Naive thymus-derived CD8-positive, alpha-beta T cell (primary cell): ENCODE results near the gene COL1A1. TPM values are rescaled to one million over a fixed set of nuclear protein-coding genes. Genes with fewer than 3 reads are reported as not detected.

Source experiments
- ATAC-seq, 2 donors: fragments of 150-1000 bp; cut with Tn5 transposase in 1 of 2; sonication (Bioruptor Pico), chemical (Tn5 transposase) in 1 of 2; 1 replicate in 1 of 2; 2 replicates in 1 of 2; pipeline ENCODE4 v1.10.0; 2021; ENCODE audit warnings: mild to moderate bottlenecking in 2 of 2, moderate library complexity in 2 of 2
- POLR2A ChIA-PET: fragments of 350-600 bp; sonication (Branson Sonifier 250); formaldehyde crosslinking; loops from one replicate; lab custom pipeline; 2021; ENCODE audit warnings: antibody characterized with exemption; lab: Charles Lee
- DNase-seq, 10 donors: peaks; one replicate each; pipeline versions ENCODE4 v3.0.0 to v3.0.0-alpha.2; 2020 to 2022
- H3K27ac Mint-ChIP-seq, 10 donors: one replicate each; pipeline ENCODE4 v1.8.0; 2020 to 2022; ENCODE audit warnings: mild to moderate bottlenecking in 10 of 10, mixed read lengths in 10 of 10, moderate library complexity in 4 of 10, inconsistent platforms in 1 of 10
- H3K27me3 Mint-ChIP-seq, 5 donors: one replicate each; pipeline ENCODE4 v1.8.0; 2021 to 2022; ENCODE audit warnings: mixed read lengths in 5 of 5
- H3K36me3 Mint-ChIP-seq, 3 donors: one replicate each; pipeline ENCODE4 v1.8.0; 2020 to 2022; ENCODE audit warnings: mixed read lengths in 3 of 3, mild to moderate bottlenecking in 2 of 3, inconsistent platforms in 1 of 3
- H3K4me1 Mint-ChIP-seq, 4 donors: one replicate each; pipeline ENCODE4 v1.8.0; 2021 to 2022; ENCODE audit warnings: mixed read lengths in 4 of 4
- H3K4me3 Mint-ChIP-seq, 10 donors: one replicate each; pipeline ENCODE4 v1.8.0; 2020 to 2022; ENCODE audit warnings: mild to moderate bottlenecking in 10 of 10, mixed read lengths in 10 of 10, moderate library complexity in 6 of 10, inconsistent platforms in 1 of 10
- H3K9me3 Mint-ChIP-seq, 9 donors: one replicate each; pipeline ENCODE4 v1.8.0; 2020 to 2022; ENCODE audit warnings: mixed read lengths in 9 of 9, mild to moderate bottlenecking in 3 of 9, inconsistent platforms in 1 of 9, moderate library complexity in 1 of 9
- polyA plus RNA-seq, 3 donors: library from polyadenylated mRNA; unstranded; fragments of 300-500 nt; fragmentation: Illumina TruSeq; gene quantifications; one replicate each; pipeline ENCODE4 v1.2.3, GENCODE V29; 2021
- total RNA-seq, 8 experiments: library from RNA in 2 of 8; stranded (reverse) in 2 of 8; gene quantifications; one replicate each; pipeline ENCODE4 v1.2.3 and lab custom pipeline; 2021 to 2026

COL1A1 gene
- total and polyA plus RNA-seq, 5 experiments from 2014 or later = 0.44 to 0.83 TPM; not detected in 3

DNA sequence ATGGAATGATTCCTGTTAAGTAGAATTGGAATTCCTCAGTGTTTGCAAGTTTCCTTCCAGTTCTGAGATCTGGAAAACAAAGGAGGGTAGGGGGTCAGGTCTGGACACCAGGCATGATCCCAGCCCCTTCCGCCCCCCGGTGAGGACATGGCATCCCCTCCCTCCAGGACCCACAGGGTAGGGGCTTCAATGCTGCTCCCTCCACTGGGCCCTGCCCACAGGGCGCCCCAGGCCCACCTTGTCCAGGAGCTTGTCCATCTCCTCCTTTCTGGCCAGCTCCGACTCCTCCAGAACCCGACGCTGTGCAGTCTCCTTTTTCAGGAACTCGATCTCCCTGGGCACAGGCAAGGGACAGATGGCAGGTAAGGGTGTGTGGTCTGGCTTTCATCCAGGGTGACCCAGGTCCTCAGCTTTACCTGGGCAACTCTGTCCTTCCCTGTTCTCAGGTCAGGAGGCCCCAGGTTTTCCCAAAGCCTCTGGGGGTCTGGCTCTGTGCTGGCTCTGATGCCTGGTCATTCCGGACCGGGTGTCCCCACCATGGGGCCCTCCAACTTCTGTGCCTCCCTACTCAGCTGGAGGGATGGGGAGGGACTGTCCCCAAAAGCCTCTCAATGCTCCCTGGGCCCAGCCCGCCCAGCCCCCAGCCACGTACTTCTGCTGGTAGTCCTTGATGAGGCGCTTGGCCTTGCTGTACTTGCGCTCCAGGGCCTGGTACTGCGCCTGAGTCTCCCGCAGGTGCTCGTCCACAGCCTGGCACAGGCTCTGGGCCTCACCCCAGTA, 65.9 kb downstream of the COL1A1 start:
- ATAC-seq = no peak
- Mint-ChIP-seq H3K27ac (peak overlapping the region in 1 of 10 donors; percentile 67), H3K4me1 (peaks cover 34 to 42% (median 34%) of the 10 kb centered on the region in 4 donors), H3K27me3 (peaks cover 3 to 8% (median 8%) of the 10 kb centered on the region in 5 donors), H3K9me3 (no peaks in the 10 kb centered on the region), H3K36me3 (peaks cover 5 to 58% (median 31%) of the 10 kb centered on the region in 3 donors), H3K4me3 (no peak overlapping the region)
- DNase-seq = no peak
- POLR2A ChIA-PET = interaction anchor here (2.5 kb wide), 1 partner anchor 13 kb away, joined by 9 read pairs; no protein-coding TSS in a partner anchor

DNA sequence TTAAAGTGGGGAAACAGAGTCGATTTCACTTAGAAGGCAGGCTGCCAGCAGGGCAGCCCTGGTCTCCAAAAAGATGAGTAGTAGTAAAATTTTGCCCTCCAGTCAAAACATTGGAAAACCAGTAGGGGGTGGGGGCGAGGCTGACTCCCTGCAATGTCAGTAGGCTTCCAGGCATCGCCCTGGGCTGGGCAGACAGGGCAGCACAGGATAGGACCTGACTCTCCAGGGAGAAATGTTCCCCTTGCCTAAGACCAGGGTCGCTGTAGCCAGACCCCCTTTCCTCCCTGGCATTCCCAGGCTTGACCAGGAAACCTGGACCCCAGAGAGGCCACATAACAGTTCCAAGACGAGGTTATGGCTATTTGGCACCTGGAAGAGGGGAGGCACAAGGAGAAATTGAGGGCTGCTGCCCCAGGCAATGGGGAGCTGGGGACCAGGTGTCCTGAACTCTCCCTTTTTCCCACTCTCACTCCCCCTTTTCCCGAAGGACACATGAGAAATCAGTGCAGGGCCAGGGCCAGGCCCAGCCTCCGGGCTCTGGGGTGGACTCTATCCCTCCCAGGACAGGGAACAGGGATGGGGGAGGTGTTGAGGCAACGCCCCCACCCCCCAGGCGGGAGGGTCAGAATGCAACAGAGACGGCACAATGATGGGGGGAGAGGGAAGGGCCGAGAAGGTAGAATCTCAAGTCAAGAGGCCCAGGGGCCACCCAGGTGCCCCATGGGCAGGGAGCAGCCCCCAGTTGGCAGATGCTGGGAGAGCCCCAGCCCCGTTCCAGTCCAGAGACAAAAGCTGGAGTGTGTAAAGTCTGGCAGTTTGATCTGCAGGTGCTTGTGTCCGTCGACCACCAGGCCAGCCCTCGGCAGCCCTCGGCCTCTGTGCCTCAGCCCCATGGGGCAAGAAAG, 67.0 kb downstream of the COL1A1 start:
- no peak for ATAC-seq
- H3K27me3 Mint-ChIP-seq = peaks cover 3 to 11% (median 8%) of the 10 kb centered on the region in 5 donors
- POLR2A ChIA-PET = no interaction called here
- no peaks in the 10 kb centered on the region for H3K9me3 Mint-ChIP-seq
- H3K27ac Mint-ChIP-seq = peak overlapping the region in 1 of 10 donors; percentile 43
- H3K36me3 Mint-ChIP-seq = peaks cover 5 to 50% (median 27%) of the 10 kb centered on the region in 3 donors
- peaks cover 25 to 34% (median 26%) of the 10 kb centered on the region in 4 donors for H3K4me1 Mint-ChIP-seq
- H3K4me3 Mint-ChIP-seq = no peak overlapping the region
- DNase-seq = no peak

DNA sequence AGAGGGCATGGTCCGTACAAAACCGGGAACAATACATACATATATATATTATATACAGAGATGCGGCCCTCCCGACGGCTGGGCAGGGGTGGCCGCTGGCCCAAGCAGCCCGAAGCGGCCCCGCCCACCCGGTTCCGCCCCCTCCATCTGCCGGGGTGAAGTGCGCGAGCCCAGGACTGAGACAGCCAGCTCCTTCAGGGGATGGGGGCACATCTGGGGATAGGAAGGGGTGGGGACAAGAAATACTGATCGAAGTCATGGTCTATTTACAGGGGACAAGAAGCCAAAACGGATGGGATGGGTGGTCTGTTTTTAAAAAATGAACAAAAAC, 67.7 kb downstream of the COL1A1 start:
- Mint-ChIP-seq H3K4me3 (no peak overlapping the region), H3K9me3 (no peaks in the 10 kb centered on the region), H3K4me1 (peaks cover 26 to 35% (median 30%) of the 10 kb centered on the region in 4 donors), H3K36me3 (peaks cover 5 to 45% (median 20%) of the 10 kb centered on the region in 3 donors), H3K27ac (peak overlapping the region in 3 of 10 donors; percentile 12 to 43 (median 18)), H3K27me3 (peaks cover 4 to 14% (median 10%) of the 10 kb centered on the region in 5 donors)
- DNase-seq (no peak), ATAC-seq (no peak)
- POLR2A ChIA-PET = no interaction called here

Other genes starting within 250 kb of the COL1A1 start
- gene DLX4, start 232.4 kb downstream of the COL1A1 start, total RNA-seq = 1 to 10 TPM in 1 of 2 experiments, under 1 TPM in 1; 0.88 to 1.4 TPM
- under 1 TPM in 1 of 3 donors, not detected in 2; 0.11 TPM for gene DLX4, start 232.4 kb downstream of the COL1A1 start, polyA plus RNA-seq
- under 1 TPM in 1 of 2 experiments, not detected in 1; 0.18 TPM for gene DLX3, start 206.4 kb downstream of the COL1A1 start, total RNA-seq
- gene DLX3, start 206.4 kb downstream of the COL1A1 start, polyA plus RNA-seq = under 1 TPM; 0.09 to 0.32 (median 0.26) TPM
- 1 to 10 TPM; 8.0 to 8.5 TPM for gene ITGA3, start 145.5 kb downstream of the COL1A1 start, total RNA-seq
- gene ITGA3, start 145.5 kb downstream of the COL1A1 start, polyA plus RNA-seq = 1 to 10 TPM in 2 of 3 donors, under 1 TPM in 1; 0.40 to 1.5 (median 1.4) TPM
- gene PDK2, start 106.3 kb downstream of the COL1A1 start, total RNA-seq = 10 to 100 TPM; 44.4 to 45.3 TPM
- 10 to 100 TPM; 27.9 to 47.4 (median 40.4) TPM for gene PDK2, start 106.3 kb downstream of the COL1A1 start, polyA plus RNA-seq
- under 1 TPM in 1 of 2 experiments, not detected in 1; 0.30 TPM for gene SAMD14, start 71.5 kb downstream of the COL1A1 start, total RNA-seq
- gene SAMD14, start 71.5 kb downstream of the COL1A1 start, polyA plus RNA-seq = not detected
- 10 to 100 TPM; 82.8 to 83.6 TPM for gene PPP1R9B, start 51.0 kb downstream of the COL1A1 start, total RNA-seq
- under 1 TPM; 0.29 to 0.84 (median 0.67) TPM for gene PPP1R9B, start 51.0 kb downstream of the COL1A1 start, polyA plus RNA-seq
- gene SGCA, start 35.6 kb downstream of the COL1A1 start, total RNA-seq = not detected
- under 1 TPM in 1 of 3 donors, not detected in 2; 0.71 TPM for gene SGCA, start 35.6 kb downstream of the COL1A1 start, polyA plus RNA-seq
- gene TMEM92, start 72.8 kb upstream of the COL1A1 start, total RNA-seq = not detected
- not detected for gene TMEM92, start 72.8 kb upstream of the COL1A1 start, polyA plus RNA-seq
- gene XYLT2, start 144.5 kb upstream of the COL1A1 start, total RNA-seq = 10 to 100 TPM; 34.3 to 42.5 TPM
- gene XYLT2, start 144.5 kb upstream of the COL1A1 start, polyA plus RNA-seq = 10 to 100 TPM in 1 of 3 donors, 1 to 10 TPM in 2; 6.9 to 16.8 (median 7.4) TPM
- 10 to 100 TPM; 28.0 to 30.0 TPM for gene MRPL27, start 171.6 kb upstream of the COL1A1 start, total RNA-seq
- gene MRPL27, start 171.6 kb upstream of the COL1A1 start, polyA plus RNA-seq = 10 to 100 TPM; 28.7 to 60.6 (median 45.7) TPM
- gene EME1, start 171.6 kb upstream of the COL1A1 start, total RNA-seq = 1 to 10 TPM; 1.9 to 2.7 TPM
- gene EME1, start 171.6 kb upstream of the COL1A1 start, polyA plus RNA-seq = under 1 TPM in 1 of 3 donors, not detected in 2; 0.38 TPM
- 10 to 100 TPM; 25.7 to 27.7 TPM for gene LRRC59, start 195.9 kb upstream of the COL1A1 start, total RNA-seq
- 10 to 100 TPM; 12.8 to 14.1 (median 13.8) TPM for gene LRRC59, start 195.9 kb upstream of the COL1A1 start, polyA plus RNA-seq
- gene ACSF2, start 224.6 kb upstream of the COL1A1 start, total RNA-seq = 10 to 100 TPM; 22.4 to 25.9 TPM
- 1 to 10 TPM; 1.2 to 2.3 (median 2.1) TPM for gene ACSF2, start 224.6 kb upstream of the COL1A1 start, polyA plus RNA-seq